DND-41 (cell line): ENCODE measurements around the gene YWHAB.

Experiments used
- EZH2 ChIP-seq: IDR thresholded peaks from 3 replicates; pipeline ENCODE4 v1.6.1; 2012; ENCODE audit warnings: borderline replicate concordance, low read depth, mild to moderate bottlenecking, moderate library complexity, low read length, inconsistent platforms; ENCODE audit not compliant: severe bottlenecking
- TF ChIP-seq, protein P1 (sequence below): IDR thresholded peaks from 2 replicates; pipeline ENCODE4 v1.5.1; 2012; ENCODE audit warnings: borderline replicate concordance, low read length, moderate library complexity, mild to moderate bottlenecking; ENCODE audit not compliant: poor library complexity, severe bottlenecking; ENCODE audit errors: extremely low read depth

DNA sequence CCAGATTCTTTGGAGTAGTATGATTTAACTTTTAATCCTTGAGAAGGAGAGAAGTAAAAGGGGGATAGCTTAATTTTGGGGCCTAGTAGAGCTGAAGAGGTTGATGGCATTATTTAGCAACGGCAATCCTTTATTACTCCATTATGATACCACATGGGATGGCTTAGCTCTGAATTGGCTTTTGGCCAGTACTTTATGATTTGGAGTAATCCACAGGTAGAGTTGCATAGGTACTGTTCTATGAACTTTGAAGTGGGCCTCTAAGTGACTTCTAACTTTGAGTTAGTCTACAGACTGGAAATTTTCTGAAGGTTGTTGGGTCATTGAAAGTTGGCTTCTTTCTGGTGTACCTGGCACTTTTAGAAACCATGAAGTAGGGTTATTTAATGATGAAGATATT, 11.6 kb downstream of the YWHAB start:
- no peak for TF ChIP-seq EZH2
- TF ChIP-seq, protein P1, sequence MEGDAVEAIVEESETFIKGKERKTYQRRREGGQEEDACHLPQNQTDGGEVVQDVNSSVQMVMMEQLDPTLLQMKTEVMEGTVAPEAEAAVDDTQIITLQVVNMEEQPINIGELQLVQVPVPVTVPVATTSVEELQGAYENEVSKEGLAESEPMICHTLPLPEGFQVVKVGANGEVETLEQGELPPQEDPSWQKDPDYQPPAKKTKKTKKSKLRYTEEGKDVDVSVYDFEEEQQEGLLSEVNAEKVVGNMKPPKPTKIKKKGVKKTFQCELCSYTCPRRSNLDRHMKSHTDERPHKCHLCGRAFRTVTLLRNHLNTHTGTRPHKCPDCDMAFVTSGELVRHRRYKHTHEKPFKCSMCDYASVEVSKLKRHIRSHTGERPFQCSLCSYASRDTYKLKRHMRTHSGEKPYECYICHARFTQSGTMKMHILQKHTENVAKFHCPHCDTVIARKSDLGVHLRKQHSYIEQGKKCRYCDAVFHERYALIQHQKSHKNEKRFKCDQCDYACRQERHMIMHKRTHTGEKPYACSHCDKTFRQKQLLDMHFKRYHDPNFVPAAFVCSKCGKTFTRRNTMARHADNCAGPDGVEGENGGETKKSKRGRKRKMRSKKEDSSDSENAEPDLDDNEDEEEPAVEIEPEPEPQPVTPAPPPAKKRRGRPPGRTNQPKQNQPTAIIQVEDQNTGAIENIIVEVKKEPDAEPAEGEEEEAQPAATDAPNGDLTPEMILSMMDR, result no peak
